HCT116 (cell line): Measurements from ENCODE around the gene DOCK7. TPM values are rescaled to one million over a fixed set of nuclear protein-coding genes. Genes with fewer than 3 reads are reported as not detected.

Source experiments
- ATAC-seq: fragments of 200-7000 bp; cut with Tn5 transposase; 2 replicates; pipeline ENCODE4 v1.9.1; 2020; ENCODE audit warnings: mild to moderate bottlenecking, moderate library complexity
- BruUV-seq: library from RNA; stranded (reverse); fragments of 400-500 nt; replicated peaks from 2 replicates; lab custom pipeline; 2021; lab: Mats Ljungman, UMichigan
- CTCF ChIA-PET: fragments of 300-600 bp; sonication (Branson Sonifier 250); formaldehyde crosslinking; loops from one replicate; lab custom pipeline; 2021; ENCODE audit warnings: antibody characterized with exemption; lab: Charles Lee
- POLR2A ChIA-PET: fragments of 300-600, 350-600 bp; sonication (Branson Sonifier 250); formaldehyde crosslinking; loops from one replicate; lab custom pipeline; 2021; ENCODE audit warnings: antibody characterized with exemption; lab: Charles Lee
- RAD21 ChIA-PET, 2 experiments: fragments of 300-600 bp; sonication (Branson Sonifier 250); formaldehyde crosslinking; loops; one replicate each; lab custom pipeline; 2023; ENCODE audit warnings: low total read pairs in 2 of 2; ENCODE audit not compliant: uncharacterized antibody in 2 of 2, unreplicated experiment in 2 of 2, low non-redundant PET in 1 of 2; lab: Charles Lee
- DNase-seq: peaks from one replicate; pipeline ENCODE4 v3.0.0-alpha.2; 2010; ENCODE audit warnings: low read depth, low spot score
- H2AFZ ChIP-seq: fragments of 200-600 bp; shearing (Covaris generic), sonication (generic); 2 replicates; pipeline ENCODE4 v1.6.1; 2017; ENCODE audit warnings: low read depth, mixed run types, mixed read lengths, antibody characterized with exemption, low read length; ENCODE audit not compliant: poor library complexity, severe bottlenecking
- H3K27ac ChIP-seq: 2 replicates; pipeline ENCODE4 v1.5.1; 2012; ENCODE audit warnings: low read depth, low read length
- H3K27me3 ChIP-seq: fragments of 200-600 bp; sonication (generic); 2 replicates; pipeline ENCODE4 v1.6.1; 2016; ENCODE audit warnings: mixed run types, low read length, mixed read lengths; ENCODE audit not compliant: insufficient read depth
- H3K36me3 ChIP-seq, 2 experiments: fragments of 200-500 bp in 1 of 2; fragments of 200-600 bp in 1 of 2; sonication (Bioruptor generic) in 1 of 2; sonication (generic) in 1 of 2; 2 replicates each; pipeline versions ENCODE4 v1.5.1 to v1.6.1; 2014 to 2016; ENCODE audit warnings: low read length in 2 of 2, inconsistent platforms in 1 of 2, mixed read lengths in 1 of 2, mixed run types in 1 of 2; ENCODE audit not compliant: insufficient read depth in 2 of 2, control insufficient read depth in 1 of 2
- H3K4me1 ChIP-seq, 2 experiments: fragments of 200-600 bp in 1 of 2; sonication (generic) in 1 of 2; 2 replicates each; pipeline versions ENCODE4 v1.5.1 to v1.6.1; 2012 to 2017; ENCODE audit warnings: low read length in 2 of 2, inconsistent platforms in 1 of 2, mild to moderate bottlenecking in 1 of 2, mixed read lengths in 1 of 2, mixed run types in 1 of 2, moderate library complexity in 1 of 2; ENCODE audit not compliant: insufficient read depth in 2 of 2, control insufficient read depth in 1 of 2
- H3K4me2 ChIP-seq: fragments of 200-600 bp; sonication (generic); 2 replicates; pipeline ENCODE4 v1.6.1; 2017; ENCODE audit warnings: mixed run types, low read length, mixed read lengths
- H3K4me3 ChIP-seq, 2 experiments: fragments of 200-600 bp in 1 of 2; sonication (generic) in 1 of 2; replicated peaks in 1 of 2; 2 replicates each; pipeline ENCODE4 v1.5.1; 2011 to 2016; ENCODE audit warnings: low read length in 2 of 2, control low read depth in 1 of 2, low read depth in 1 of 2, mild to moderate bottlenecking in 1 of 2, mixed read lengths in 1 of 2, mixed run types in 1 of 2
- H3K79me2 ChIP-seq: fragments of 200-600 bp; sonication (generic); 2 replicates; pipeline ENCODE4 v1.6.1; 2017; ENCODE audit warnings: mild to moderate bottlenecking, mixed run types, low read length, moderate library complexity, mixed read lengths; ENCODE audit not compliant: insufficient read depth
- H3K9ac ChIP-seq: fragments of 200-600 bp; sonication (generic); 2 replicates; pipeline ENCODE4 v1.6.1; 2016; ENCODE audit warnings: low read length, mixed read lengths
- H3K9me2 ChIP-seq: fragments of 200-600 bp; sonication (generic), shearing (Covaris generic); 2 replicates; pipeline ENCODE4 v1.6.1; 2017; ENCODE audit warnings: mixed run types, mild to moderate bottlenecking, moderate library complexity; ENCODE audit not compliant: insufficient read depth
- H3K9me3 ChIP-seq, 2 experiments: fragments of 200-500 bp in 1 of 2; fragments of 200-600 bp in 1 of 2; sonication (Bioruptor generic) in 1 of 2; sonication (generic) in 1 of 2; 2 replicates each; pipeline ENCODE4 v1.6.1; 2014 to 2017; ENCODE audit warnings: low read length in 2 of 2, mixed read lengths in 2 of 2, inconsistent platforms in 1 of 2, low read depth in 1 of 2, mild to moderate bottlenecking in 1 of 2, mixed run types in 1 of 2, moderate library complexity in 1 of 2; ENCODE audit not compliant: control insufficient read depth in 1 of 2, insufficient read depth in 1 of 2
- H4K20me1 ChIP-seq: fragments of 200-600 bp; sonication (generic), shearing (Covaris generic); 2 replicates; pipeline ENCODE4 v1.6.1; 2017; ENCODE audit warnings: mixed run types, mild to moderate bottlenecking, moderate library complexity; ENCODE audit not compliant: insufficient read depth
- CBX3 ChIP-seq: IDR thresholded peaks from 2 replicates; pipeline ENCODE4 v1.6.1; 2012; ENCODE audit warnings: low read depth
- CEBPB ChIP-seq: IDR thresholded peaks from 2 replicates; pipeline ENCODE4 v1.6.1; 2012; ENCODE audit warnings: low read depth
- EGR1 ChIP-seq: IDR thresholded peaks from 2 replicates; pipeline ENCODE4 v1.6.1; 2012; ENCODE audit warnings: low read depth
- ELF1 ChIP-seq: IDR thresholded peaks from 2 replicates; pipeline ENCODE4 v1.6.1; 2012; ENCODE audit warnings: low read depth, borderline replicate concordance
- EZH2 ChIP-seq: fragments of 200-600 bp; sonication (generic); IDR thresholded peaks from 2 replicates; pipeline ENCODE4 v1.6.1; 2017; ENCODE audit warnings: antibody characterized with exemption, mixed run types
- EZH2phosphoT487 ChIP-seq: fragments of 200-600 bp; IDR thresholded peaks from 2 replicates; pipeline ENCODE4 v1.6.1; 2018; ENCODE audit warnings: antibody characterized with exemption, borderline replicate concordance
- FOSL1 ChIP-seq: IDR thresholded peaks from 2 replicates; pipeline ENCODE4 v1.6.1; 2012; ENCODE audit warnings: low read depth
- JUND ChIP-seq: IDR thresholded peaks from 2 replicates; pipeline ENCODE4 v1.6.1; 2012
- POLR2A ChIP-seq: IDR thresholded peaks from 2 replicates; pipeline ENCODE4 v1.7.0; 2011; ENCODE audit warnings: borderline replicate concordance; ENCODE audit not compliant: insufficient read depth, insufficient read length; ENCODE audit errors: extremely low read depth
- SIN3A ChIP-seq: IDR thresholded peaks from 2 replicates; pipeline ENCODE4 v1.6.1; 2012; ENCODE audit warnings: low read depth
- SP1 ChIP-seq: IDR thresholded peaks from 2 replicates; pipeline ENCODE4 v1.6.1; 2012; ENCODE audit warnings: low read depth
- ZFX ChIP-seq: fragments of 450-650 bp; IDR thresholded peaks from 2 replicates; pipeline ENCODE4 v1.6.1; 2017
- ZNF274 ChIP-seq: fragments of 200-500 bp; sonication (Bioruptor generic); IDR thresholded peaks from 2 replicates; pipeline ENCODE4 v1.6.1; 2014; ENCODE audit warnings: mild to moderate bottlenecking, low read depth, low read length, inconsistent platforms
- intact Hi-C: fragments of 100-400 bp; cut with micrococcal nuclease; formaldehyde crosslinking; loops from 2 replicates; pipeline ENCODE4 v1.10.0; 2022
- total RNA-seq: library from RNA; stranded (reverse); gene quantifications from one replicate; pipeline ENCODE4 v1.2.1, GENCODE V29; 2021; ENCODE audit not compliant: unreplicated experiment
- TF ChIP-seq, protein P1 (sequence below): IDR thresholded peaks from 2 replicates; pipeline ENCODE4 v1.6.1; 2011; ENCODE audit warnings: mild to moderate bottlenecking, low read length, moderate library complexity; ENCODE audit not compliant: insufficient replicate concordance; ENCODE audit errors: extremely low read depth
- TF ChIP-seq, protein P2 (sequence below): IDR thresholded peaks from 2 replicates; pipeline ENCODE4 v1.6.1; 2012; ENCODE audit warnings: low read depth
- TF ChIP-seq, protein P3 (sequence below): IDR thresholded peaks from 2 replicates; pipeline ENCODE4 v1.6.1; 2012
- TF ChIP-seq, protein P4 (sequence below), 3 experiments: fragments of 200-600 bp in 1 of 3; sonication (generic) in 1 of 3; IDR thresholded peaks in 2 of 3; conservative IDR thresholded peaks in 1 of 3; 2 replicates each; pipeline ENCODE4 v1.5.1; 2012 to 2017; ENCODE audit warnings: low read depth in 2 of 3, low read length in 2 of 3, antibody characterized with exemption in 1 of 3, borderline replicate concordance in 1 of 3, control low read depth in 1 of 3, mild to moderate bottlenecking in 1 of 3, mixed read lengths in 1 of 3, mixed run types in 1 of 3, moderate library complexity in 1 of 3; ENCODE audit not compliant: insufficient read depth in 1 of 3

Gene DOCK7
- total RNA-seq, 1 experiment from 2014 or later, result 49.0 TPM

DNA sequence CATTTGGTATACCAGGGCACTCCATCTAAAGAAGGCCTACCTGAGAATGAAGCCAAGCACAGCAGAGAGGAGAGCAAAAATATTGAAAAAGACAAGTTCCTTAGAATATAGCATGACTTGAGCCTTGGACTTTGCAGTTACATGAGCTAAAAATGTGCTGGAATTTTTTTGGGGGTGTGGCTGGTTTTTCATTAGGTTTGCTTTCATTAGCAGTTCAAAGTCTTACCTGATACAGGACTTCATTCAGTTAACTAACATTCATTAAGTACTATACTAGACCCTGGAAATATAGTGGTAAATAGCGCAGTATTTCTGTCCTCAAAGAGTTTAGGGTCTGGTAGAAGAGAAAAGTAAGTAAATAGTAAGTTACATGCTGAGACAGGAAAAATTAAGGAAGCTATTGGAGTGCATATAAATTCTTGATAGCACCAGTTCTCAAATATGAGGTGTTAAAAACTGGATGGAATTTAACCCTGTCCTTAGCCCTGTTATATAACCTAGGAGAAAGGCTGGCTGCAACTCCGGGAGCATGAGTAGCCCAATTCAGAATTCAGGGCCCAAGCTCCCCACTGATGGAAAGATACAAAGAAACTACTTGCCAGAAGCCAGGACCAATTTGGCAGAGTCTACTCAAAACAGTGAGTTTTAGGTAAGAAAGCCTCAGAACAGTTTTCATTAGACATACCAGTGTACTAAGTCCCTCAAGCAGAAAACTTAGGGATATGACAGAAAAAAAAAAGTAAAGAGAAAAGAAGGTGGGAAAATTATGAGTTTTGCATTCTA, 3.1 kb upstream of the DOCK7 start:
- no peak for ATAC-seq
- Histone ChIP-seq H3K27me3 (no peaks in the 10 kb centered on the region), H3K9ac (no peak overlapping the region), H3K4me3 (no peak overlapping the region), H3K4me1 (peaks cover 9 to 36% of the 10 kb centered on the region in 2 experiments), H3K79me2 (peaks cover 14% of the 10 kb centered on the region), H4K20me1 (no peaks in the 10 kb centered on the region), H3K9me3 (no peaks in the 10 kb centered on the region), H3K9me2 (no peaks in the 10 kb centered on the region), H3K4me2 (no peak overlapping the region), H3K36me3 (no peaks in the 10 kb centered on the region), H3K27ac (no peak overlapping the region), H2AFZ (no peak overlapping the region)
- intact Hi-C loops, result no loop called here
- no peak for DNase-seq
- ChIA-PET CTCF (no interaction called here), RAD21 (interaction anchor here in 1 of 2 experiments (0.7 kb wide), 1 partner anchor 210 kb away, joined by 3 read pairs; no protein-coding TSS in a partner anchor), POLR2A (no interaction called here)
- BruUV-seq, result no TSS peak
- TF ChIP-seq ELF1, result no peak
- TF ChIP-seq JUND, result no peak
- TF ChIP-seq, protein P1, sequence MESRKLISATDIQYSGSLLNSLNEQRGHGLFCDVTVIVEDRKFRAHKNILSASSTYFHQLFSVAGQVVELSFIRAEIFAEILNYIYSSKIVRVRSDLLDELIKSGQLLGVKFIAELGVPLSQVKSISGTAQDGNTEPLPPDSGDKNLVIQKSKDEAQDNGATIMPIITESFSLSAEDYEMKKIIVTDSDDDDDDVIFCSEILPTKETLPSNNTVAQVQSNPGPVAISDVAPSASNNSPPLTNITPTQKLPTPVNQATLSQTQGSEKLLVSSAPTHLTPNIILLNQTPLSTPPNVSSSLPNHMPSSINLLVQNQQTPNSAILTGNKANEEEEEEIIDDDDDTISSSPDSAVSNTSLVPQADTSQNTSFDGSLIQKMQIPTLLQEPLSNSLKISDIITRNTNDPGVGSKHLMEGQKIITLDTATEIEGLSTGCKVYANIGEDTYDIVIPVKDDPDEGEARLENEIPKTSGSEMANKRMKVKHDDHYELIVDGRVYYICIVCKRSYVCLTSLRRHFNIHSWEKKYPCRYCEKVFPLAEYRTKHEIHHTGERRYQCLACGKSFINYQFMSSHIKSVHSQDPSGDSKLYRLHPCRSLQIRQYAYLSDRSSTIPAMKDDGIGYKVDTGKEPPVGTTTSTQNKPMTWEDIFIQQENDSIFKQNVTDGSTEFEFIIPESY, result no peak
- TF ChIP-seq, protein P2, sequence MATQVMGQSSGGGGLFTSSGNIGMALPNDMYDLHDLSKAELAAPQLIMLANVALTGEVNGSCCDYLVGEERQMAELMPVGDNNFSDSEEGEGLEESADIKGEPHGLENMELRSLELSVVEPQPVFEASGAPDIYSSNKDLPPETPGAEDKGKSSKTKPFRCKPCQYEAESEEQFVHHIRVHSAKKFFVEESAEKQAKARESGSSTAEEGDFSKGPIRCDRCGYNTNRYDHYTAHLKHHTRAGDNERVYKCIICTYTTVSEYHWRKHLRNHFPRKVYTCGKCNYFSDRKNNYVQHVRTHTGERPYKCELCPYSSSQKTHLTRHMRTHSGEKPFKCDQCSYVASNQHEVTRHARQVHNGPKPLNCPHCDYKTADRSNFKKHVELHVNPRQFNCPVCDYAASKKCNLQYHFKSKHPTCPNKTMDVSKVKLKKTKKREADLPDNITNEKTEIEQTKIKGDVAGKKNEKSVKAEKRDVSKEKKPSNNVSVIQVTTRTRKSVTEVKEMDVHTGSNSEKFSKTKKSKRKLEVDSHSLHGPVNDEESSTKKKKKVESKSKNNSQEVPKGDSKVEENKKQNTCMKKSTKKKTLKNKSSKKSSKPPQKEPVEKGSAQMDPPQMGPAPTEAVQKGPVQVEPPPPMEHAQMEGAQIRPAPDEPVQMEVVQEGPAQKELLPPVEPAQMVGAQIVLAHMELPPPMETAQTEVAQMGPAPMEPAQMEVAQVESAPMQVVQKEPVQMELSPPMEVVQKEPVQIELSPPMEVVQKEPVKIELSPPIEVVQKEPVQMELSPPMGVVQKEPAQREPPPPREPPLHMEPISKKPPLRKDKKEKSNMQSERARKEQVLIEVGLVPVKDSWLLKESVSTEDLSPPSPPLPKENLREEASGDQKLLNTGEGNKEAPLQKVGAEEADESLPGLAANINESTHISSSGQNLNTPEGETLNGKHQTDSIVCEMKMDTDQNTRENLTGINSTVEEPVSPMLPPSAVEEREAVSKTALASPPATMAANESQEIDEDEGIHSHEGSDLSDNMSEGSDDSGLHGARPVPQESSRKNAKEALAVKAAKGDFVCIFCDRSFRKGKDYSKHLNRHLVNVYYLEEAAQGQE, result no peak
- TF ChIP-seq SIN3A, result no peak
- TF ChIP-seq EZH2phosphoT487, result no peak
- TF ChIP-seq ZNF274, result no peak
- no peak for TF ChIP-seq CEBPB
- no peak for TF ChIP-seq FOSL1
- no peak for TF ChIP-seq EGR1
- no peak for TF ChIP-seq POLR2A
- TF ChIP-seq, protein P3, sequence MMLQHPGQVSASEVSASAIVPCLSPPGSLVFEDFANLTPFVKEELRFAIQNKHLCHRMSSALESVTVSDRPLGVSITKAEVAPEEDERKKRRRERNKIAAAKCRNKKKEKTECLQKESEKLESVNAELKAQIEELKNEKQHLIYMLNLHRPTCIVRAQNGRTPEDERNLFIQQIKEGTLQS, result no peak
- TF ChIP-seq SP1, result no peak
- TF ChIP-seq ZFX, result no peak
- TF ChIP-seq CBX3, result no peak
- TF ChIP-seq EZH2, result no peak
- TF ChIP-seq, protein P4, sequence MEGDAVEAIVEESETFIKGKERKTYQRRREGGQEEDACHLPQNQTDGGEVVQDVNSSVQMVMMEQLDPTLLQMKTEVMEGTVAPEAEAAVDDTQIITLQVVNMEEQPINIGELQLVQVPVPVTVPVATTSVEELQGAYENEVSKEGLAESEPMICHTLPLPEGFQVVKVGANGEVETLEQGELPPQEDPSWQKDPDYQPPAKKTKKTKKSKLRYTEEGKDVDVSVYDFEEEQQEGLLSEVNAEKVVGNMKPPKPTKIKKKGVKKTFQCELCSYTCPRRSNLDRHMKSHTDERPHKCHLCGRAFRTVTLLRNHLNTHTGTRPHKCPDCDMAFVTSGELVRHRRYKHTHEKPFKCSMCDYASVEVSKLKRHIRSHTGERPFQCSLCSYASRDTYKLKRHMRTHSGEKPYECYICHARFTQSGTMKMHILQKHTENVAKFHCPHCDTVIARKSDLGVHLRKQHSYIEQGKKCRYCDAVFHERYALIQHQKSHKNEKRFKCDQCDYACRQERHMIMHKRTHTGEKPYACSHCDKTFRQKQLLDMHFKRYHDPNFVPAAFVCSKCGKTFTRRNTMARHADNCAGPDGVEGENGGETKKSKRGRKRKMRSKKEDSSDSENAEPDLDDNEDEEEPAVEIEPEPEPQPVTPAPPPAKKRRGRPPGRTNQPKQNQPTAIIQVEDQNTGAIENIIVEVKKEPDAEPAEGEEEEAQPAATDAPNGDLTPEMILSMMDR (IDR thresholded peaks at IDR 0.05 in 2 of 3, conservative IDR thresholded peaks at IDR 0.05 in 1 of 3; ENCODE audit: borderline replicate concordance in 1 of 3, insufficient read depth in 1 of 3, low read depth in 2 of 3, low read length in 2 of 3), result no peak
